Fibroblast of gingiva (primary cell): ENCODE measurements around the gene CHAMP1.

ENCODE experiments used
- DNase-seq: peaks from one replicate; pipeline ENCODE4 v3.0.0-alpha.2; 2011; ENCODE audit warnings: low read depth

Gene CHAMP1

GRCh38 chr13:114314074-114314912, at the start of gene CHAMP1:
CHAMP1 (plus strand) TSS chr13:114314503; CDS start chr13:114323843, 9,340 bp downstream.
- DNase-seq, result peak; percentile 97

GRCh38 chr13:114264886-114265611, 49.3 kb upstream of the CHAMP1 start:
- DNase-seq, result peak; percentile 72

- no peak for DNase-seq
These were observed 48.1 kb upstream of the CHAMP1 start for GRCh38 chr13:114266241-114266640.

- DNase-seq, result no peak
These were observed 45.7 kb upstream of the CHAMP1 start for GRCh38 chr13:114268344-114269280.

- no peak for DNase-seq
These were observed 45.0 kb upstream of the CHAMP1 start for GRCh38 chr13:114269281-114269770.

- DNase-seq, result no peak
These were observed 41.3 kb upstream of the CHAMP1 start for GRCh38 chr13:114272977-114273376.

- no peak for DNase-seq
These were observed 39.0 kb upstream of the CHAMP1 start for GRCh38 chr13:114275304-114275703.

- no peak for DNase-seq
These were observed 35.2 kb upstream of the CHAMP1 start for GRCh38 chr13:114279146-114279545.

GRCh38 chr13:114279758-114280355, 34.4 kb upstream of the CHAMP1 start:
- no peak for DNase-seq

GRCh38 chr13:114281351-114282040, 32.8 kb upstream of the CHAMP1 start, which contains the start of gene UPF3A:
UPF3A (plus strand) TSS chr13:114281601; CDS start chr13:114281640, 39 bp downstream.
- peak; percentile 94 for DNase-seq

- peak; percentile 11 for DNase-seq
These were observed 32.1 kb upstream of the CHAMP1 start for GRCh38 chr13:114282041-114282670.

GRCh38 chr13:114283576-114283975, 30.7 kb upstream of the CHAMP1 start:
- no peak for DNase-seq

- no peak for DNase-seq
These were observed 29.6 kb upstream of the CHAMP1 start for GRCh38 chr13:114284680-114285079.

- DNase-seq, result no peak
These were observed 29.0 kb upstream of the CHAMP1 start for GRCh38 chr13:114285166-114285808.

- DNase-seq, result peak; percentile 7
These were observed 27.5 kb upstream of the CHAMP1 start for GRCh38 chr13:114286808-114287207.

GRCh38 chr13:114288157-114288591, 26.1 kb upstream of the CHAMP1 start:
- no peak for DNase-seq

- no peak for DNase-seq
These were observed 17.9 kb upstream of the CHAMP1 start for GRCh38 chr13:114296448-114296847.

GRCh38 chr13:114296902-114297301, 17.4 kb upstream of the CHAMP1 start:
- no peak for DNase-seq

GRCh38 chr13:114298866-114299265, 15.4 kb upstream of the CHAMP1 start:
- DNase-seq, result no peak
